Body of pancreas (tissue), 4 donors: ENCODE measurements around the gene IL21.

Experiments
- POLR2A ChIP-seq, 3 donors: fragments of 450-650 bp; IDR thresholded peaks; one replicate each; pipeline ENCODE4 v1.6.1; 2016; ENCODE audit warnings: antibody characterized with exemption in 3 of 3, mild to moderate bottlenecking in 2 of 3
- TF ChIP-seq, protein P1 (sequence below), 7 experiments: fragments of 450-650 bp in 4 of 7; fragments of 200-600 bp in 3 of 7; sonication (generic) in 3 of 7; IDR thresholded peaks; one replicate each; pipeline ENCODE4 v1.5.1; 2016 to 2019; ENCODE audit warnings: antibody characterized with exemption in 7 of 7

DNA sequence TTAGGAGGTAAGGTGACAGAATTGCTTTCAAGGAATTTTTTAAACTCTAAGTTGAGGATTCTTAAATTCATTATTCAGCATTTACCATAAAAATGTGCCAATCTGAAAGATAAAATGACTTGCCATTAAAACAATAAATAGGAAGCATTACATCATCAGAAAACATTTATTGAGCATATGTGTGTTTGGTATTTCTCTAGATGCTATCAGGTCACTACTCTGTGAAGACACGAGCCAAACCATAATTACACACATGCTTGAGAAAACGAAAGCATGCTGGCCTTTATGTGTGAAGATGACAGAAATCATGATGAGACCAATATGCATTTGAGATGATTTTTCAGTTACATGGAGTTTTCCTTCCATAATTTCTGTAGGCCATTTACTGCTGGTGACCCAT is 12.3 kb upstream of the IL21 start:
- TF ChIP-seq, protein P1, sequence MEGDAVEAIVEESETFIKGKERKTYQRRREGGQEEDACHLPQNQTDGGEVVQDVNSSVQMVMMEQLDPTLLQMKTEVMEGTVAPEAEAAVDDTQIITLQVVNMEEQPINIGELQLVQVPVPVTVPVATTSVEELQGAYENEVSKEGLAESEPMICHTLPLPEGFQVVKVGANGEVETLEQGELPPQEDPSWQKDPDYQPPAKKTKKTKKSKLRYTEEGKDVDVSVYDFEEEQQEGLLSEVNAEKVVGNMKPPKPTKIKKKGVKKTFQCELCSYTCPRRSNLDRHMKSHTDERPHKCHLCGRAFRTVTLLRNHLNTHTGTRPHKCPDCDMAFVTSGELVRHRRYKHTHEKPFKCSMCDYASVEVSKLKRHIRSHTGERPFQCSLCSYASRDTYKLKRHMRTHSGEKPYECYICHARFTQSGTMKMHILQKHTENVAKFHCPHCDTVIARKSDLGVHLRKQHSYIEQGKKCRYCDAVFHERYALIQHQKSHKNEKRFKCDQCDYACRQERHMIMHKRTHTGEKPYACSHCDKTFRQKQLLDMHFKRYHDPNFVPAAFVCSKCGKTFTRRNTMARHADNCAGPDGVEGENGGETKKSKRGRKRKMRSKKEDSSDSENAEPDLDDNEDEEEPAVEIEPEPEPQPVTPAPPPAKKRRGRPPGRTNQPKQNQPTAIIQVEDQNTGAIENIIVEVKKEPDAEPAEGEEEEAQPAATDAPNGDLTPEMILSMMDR (IDR thresholded peaks at IDR 0.05) = no peak
- TF ChIP-seq POLR2A (IDR thresholded peaks at IDR 0.05) = no peak
